ENCODE results near the gene PREB.

DNA sequence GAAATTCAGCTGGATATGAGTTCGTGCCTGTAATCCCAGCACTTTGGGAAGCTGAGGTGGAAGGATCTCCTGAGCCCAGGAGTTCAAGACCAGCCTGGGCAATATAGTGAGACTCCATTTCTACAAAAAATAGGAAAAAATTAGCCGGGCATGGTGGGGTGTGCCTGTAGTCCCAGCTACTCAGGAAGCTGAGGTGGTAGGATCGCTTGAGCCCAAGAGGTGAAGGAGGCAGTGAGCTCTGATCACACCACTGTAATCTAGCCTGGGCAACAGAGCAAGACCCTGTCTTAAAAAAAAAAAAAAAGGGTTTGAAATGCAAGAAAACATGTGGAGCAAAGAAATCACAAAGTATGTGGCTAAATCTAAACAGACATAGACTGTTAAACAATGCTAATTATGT, 25.4 kb downstream of the PREB start:
- TF ChIP-seq POLR2A (IDR thresholded peaks at IDR 0.05) (no peak), POLR2AphosphoS5 (IDR thresholded peaks at IDR 0.05) (no peak)
- TF ChIP-seq, protein P1, sequence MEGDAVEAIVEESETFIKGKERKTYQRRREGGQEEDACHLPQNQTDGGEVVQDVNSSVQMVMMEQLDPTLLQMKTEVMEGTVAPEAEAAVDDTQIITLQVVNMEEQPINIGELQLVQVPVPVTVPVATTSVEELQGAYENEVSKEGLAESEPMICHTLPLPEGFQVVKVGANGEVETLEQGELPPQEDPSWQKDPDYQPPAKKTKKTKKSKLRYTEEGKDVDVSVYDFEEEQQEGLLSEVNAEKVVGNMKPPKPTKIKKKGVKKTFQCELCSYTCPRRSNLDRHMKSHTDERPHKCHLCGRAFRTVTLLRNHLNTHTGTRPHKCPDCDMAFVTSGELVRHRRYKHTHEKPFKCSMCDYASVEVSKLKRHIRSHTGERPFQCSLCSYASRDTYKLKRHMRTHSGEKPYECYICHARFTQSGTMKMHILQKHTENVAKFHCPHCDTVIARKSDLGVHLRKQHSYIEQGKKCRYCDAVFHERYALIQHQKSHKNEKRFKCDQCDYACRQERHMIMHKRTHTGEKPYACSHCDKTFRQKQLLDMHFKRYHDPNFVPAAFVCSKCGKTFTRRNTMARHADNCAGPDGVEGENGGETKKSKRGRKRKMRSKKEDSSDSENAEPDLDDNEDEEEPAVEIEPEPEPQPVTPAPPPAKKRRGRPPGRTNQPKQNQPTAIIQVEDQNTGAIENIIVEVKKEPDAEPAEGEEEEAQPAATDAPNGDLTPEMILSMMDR (IDR thresholded peaks at IDR 0.05) = no peak
